Body of pancreas (tissue), 4 donors: ENCODE measurements around the gene GHDC.

Source experiments
- CTCF ChIP-seq, 7 experiments: fragments of 450-650 bp in 4 of 7; fragments of 200-600 bp in 3 of 7; sonication (generic) in 3 of 7; IDR thresholded peaks; one replicate each; pipeline ENCODE4 v1.5.1; 2016 to 2019; ENCODE audit warnings: antibody characterized with exemption in 7 of 7
- POLR2A ChIP-seq, 3 donors: fragments of 450-650 bp; IDR thresholded peaks; one replicate each; pipeline ENCODE4 v1.6.1; 2016; ENCODE audit warnings: antibody characterized with exemption in 3 of 3, mild to moderate bottlenecking in 2 of 3

DNA sequence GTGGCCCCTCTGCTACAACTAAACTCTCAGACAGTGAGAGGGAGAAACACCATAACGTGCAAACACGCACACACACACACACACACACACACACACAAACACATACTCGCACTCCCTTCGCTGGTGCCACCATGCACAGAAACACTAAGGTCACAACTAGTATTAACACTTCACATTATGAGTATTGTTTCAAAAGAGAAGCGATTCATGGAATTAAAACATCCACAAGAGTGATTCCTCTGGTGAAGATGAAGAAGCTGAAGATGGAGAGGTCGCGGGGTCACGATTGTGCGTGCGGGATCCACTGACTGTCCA, 7.1 kb upstream of the GHDC start:
- no peak for TF ChIP-seq POLR2A (IDR thresholded peaks at IDR 0.05)
- TF ChIP-seq CTCF (IDR thresholded peaks at IDR 0.05) = no peak
